ENCODE results near the gene NELFCD.

NELFCD gene

DNA sequence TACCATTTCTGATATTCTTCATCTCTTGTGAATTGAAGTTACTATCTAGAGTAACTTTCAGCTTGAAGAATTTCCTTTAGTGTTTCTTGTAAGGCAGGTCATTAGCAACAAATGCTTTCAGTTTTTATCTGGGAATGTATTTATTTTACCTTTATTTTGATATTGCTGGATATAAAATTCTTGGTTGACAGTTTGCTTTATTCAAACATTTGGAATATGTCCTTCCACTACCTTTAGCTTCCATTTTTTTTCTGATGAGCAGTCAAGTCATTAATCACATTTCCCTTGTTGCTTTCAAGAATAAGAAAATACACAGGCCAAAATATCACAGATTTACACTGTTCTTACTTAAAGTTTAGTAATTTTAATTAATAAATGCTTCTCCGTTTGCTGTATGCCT, 5.7 kb upstream of the NELFCD start:
- no peak for TF ChIP-seq YY1 (IDR thresholded peaks at IDR 0.05; ENCODE audit: low read depth)
- TF ChIP-seq CREB1 (IDR thresholded peaks at IDR 0.05; ENCODE audit: low read depth), result no peak
- no peak for TF ChIP-seq CEBPB (IDR thresholded peaks at IDR 0.05)
- TF ChIP-seq RAD21 (IDR thresholded peaks at IDR 0.05; ENCODE audit: low read depth), result no peak
- no peak for TF ChIP-seq FOXM1 (IDR thresholded peaks at IDR 0.05; ENCODE audit: borderline replicate concordance, low read depth)
- TF ChIP-seq, protein P1, sequence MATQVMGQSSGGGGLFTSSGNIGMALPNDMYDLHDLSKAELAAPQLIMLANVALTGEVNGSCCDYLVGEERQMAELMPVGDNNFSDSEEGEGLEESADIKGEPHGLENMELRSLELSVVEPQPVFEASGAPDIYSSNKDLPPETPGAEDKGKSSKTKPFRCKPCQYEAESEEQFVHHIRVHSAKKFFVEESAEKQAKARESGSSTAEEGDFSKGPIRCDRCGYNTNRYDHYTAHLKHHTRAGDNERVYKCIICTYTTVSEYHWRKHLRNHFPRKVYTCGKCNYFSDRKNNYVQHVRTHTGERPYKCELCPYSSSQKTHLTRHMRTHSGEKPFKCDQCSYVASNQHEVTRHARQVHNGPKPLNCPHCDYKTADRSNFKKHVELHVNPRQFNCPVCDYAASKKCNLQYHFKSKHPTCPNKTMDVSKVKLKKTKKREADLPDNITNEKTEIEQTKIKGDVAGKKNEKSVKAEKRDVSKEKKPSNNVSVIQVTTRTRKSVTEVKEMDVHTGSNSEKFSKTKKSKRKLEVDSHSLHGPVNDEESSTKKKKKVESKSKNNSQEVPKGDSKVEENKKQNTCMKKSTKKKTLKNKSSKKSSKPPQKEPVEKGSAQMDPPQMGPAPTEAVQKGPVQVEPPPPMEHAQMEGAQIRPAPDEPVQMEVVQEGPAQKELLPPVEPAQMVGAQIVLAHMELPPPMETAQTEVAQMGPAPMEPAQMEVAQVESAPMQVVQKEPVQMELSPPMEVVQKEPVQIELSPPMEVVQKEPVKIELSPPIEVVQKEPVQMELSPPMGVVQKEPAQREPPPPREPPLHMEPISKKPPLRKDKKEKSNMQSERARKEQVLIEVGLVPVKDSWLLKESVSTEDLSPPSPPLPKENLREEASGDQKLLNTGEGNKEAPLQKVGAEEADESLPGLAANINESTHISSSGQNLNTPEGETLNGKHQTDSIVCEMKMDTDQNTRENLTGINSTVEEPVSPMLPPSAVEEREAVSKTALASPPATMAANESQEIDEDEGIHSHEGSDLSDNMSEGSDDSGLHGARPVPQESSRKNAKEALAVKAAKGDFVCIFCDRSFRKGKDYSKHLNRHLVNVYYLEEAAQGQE (IDR thresholded peaks at IDR 0.05; ENCODE audit: low read depth), result no peak
- TF ChIP-seq EGR1 (IDR thresholded peaks at IDR 0.05), result no peak
- TF ChIP-seq TEAD4 (IDR thresholded peaks at IDR 0.05), result no peak
- TF ChIP-seq TCF12 (IDR thresholded peaks at IDR 0.05; ENCODE audit: low read depth), result no peak
- no peak for TF ChIP-seq EP300 (IDR thresholded peaks at IDR 0.05; ENCODE audit: borderline replicate concordance)
- TF ChIP-seq, protein P2, sequence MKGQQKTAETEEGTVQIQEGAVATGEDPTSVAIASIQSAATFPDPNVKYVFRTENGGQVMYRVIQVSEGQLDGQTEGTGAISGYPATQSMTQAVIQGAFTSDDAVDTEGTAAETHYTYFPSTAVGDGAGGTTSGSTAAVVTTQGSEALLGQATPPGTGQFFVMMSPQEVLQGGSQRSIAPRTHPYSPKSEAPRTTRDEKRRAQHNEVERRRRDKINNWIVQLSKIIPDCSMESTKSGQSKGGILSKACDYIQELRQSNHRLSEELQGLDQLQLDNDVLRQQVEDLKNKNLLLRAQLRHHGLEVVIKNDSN (IDR thresholded peaks at IDR 0.05), result no peak
- TF ChIP-seq, protein P3, sequence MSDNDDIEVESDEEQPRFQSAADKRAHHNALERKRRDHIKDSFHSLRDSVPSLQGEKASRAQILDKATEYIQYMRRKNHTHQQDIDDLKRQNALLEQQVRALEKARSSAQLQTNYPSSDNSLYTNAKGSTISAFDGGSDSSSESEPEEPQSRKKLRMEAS (IDR thresholded peaks at IDR 0.05), result no peak
- no peak for TF ChIP-seq ZBTB7A (IDR thresholded peaks at IDR 0.05; ENCODE audit: low read depth)
- no peak for TF ChIP-seq NFIC (IDR thresholded peaks at IDR 0.05)
- no peak for TF ChIP-seq TAF1 (IDR thresholded peaks at IDR 0.05; ENCODE audit: low read depth)

DNA sequence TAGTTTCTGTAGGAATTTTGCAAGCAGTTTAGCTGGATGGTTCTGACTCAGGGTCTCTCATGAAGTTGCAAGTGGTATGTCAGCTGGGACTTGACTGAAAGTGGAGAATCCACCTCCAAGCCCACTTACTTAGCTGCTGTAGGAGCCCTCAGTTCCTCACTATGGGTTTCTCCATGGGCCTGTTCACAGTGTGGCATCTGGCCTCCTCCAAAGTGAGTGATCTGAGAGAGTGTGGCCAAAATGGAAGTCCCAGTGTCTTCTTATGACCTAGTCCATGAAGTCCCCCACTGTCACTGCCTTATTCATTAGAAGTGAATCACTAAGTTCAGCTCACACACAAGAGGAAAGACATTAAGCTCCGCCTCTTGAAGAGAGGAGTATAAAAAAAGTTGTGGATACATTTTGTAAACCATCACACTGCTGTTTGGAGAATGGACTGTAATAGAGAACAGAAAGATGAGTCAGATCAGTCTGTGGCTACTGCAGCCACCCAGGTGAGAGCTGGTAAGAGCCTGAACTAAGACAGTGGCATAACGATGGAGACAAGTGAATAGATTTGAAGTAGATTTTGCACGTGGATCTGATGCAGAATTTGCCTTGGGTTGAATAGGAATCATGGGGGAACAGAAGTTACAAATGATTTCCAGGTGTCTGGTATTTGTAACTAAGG, 4.9 kb upstream of the NELFCD start:
- TF ChIP-seq CREB1 (IDR thresholded peaks at IDR 0.05; ENCODE audit: low read depth) (no peak), CEBPB (IDR thresholded peaks at IDR 0.05) (no peak), YY1 (IDR thresholded peaks at IDR 0.05; ENCODE audit: low read depth) (no peak)

DNA sequence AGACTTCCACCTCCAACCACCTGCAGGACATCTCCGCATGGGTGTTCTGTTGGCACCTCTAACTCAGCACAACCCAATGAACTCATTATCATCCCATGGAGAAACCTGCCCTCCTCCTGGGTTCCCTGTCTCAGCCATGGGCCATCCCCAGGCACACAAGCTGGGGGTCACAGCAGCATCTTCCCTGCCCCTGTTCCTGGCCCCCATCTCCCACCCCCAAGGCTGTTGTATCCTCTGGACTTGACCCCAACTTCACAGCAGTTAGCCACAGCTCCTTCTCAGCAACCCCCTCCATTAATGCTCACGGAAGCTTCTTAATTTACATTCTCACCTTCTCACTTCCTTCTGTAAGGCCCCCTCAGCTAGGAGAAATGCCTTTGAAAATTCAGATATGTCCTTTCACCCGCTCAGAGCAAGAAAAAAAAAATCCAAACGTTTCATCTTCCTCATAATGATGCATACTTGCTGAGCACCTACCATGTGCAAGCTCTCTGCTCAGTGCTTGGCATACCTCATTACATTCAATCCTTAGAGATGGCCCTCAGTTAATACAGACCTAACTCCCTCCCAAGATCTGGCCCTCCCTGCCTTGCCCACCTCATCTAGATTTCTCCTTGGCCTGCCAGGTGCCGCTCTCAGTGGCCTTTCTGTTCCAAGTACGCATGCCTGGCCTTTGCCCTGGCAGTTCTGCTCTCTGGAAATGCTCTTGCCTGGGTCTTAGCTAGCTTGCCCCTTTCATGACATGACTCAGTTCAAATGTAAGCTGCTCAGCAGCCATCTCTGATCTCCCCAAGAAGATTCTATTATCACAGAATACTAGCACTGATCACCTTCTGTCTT, 2.5 kb upstream of the NELFCD start:
- TF ChIP-seq YY1 (IDR thresholded peaks at IDR 0.05; ENCODE audit: low read depth), result no peak
- TF ChIP-seq, protein P3 (IDR thresholded peaks at IDR 0.05), result no peak
- TF ChIP-seq NFIC (IDR thresholded peaks at IDR 0.05), result no peak
- TF ChIP-seq CREB1 (IDR thresholded peaks at IDR 0.05; ENCODE audit: low read depth), result no peak
- TF ChIP-seq ZBTB7A (IDR thresholded peaks at IDR 0.05; ENCODE audit: low read depth), result no peak
- TF ChIP-seq, protein P2 (IDR thresholded peaks at IDR 0.05), result no peak
- no peak for TF ChIP-seq EP300 (IDR thresholded peaks at IDR 0.05; ENCODE audit: borderline replicate concordance)
- no peak for TF ChIP-seq RAD21 (IDR thresholded peaks at IDR 0.05; ENCODE audit: low read depth)
- no peak for TF ChIP-seq EGR1 (IDR thresholded peaks at IDR 0.05)

DNA sequence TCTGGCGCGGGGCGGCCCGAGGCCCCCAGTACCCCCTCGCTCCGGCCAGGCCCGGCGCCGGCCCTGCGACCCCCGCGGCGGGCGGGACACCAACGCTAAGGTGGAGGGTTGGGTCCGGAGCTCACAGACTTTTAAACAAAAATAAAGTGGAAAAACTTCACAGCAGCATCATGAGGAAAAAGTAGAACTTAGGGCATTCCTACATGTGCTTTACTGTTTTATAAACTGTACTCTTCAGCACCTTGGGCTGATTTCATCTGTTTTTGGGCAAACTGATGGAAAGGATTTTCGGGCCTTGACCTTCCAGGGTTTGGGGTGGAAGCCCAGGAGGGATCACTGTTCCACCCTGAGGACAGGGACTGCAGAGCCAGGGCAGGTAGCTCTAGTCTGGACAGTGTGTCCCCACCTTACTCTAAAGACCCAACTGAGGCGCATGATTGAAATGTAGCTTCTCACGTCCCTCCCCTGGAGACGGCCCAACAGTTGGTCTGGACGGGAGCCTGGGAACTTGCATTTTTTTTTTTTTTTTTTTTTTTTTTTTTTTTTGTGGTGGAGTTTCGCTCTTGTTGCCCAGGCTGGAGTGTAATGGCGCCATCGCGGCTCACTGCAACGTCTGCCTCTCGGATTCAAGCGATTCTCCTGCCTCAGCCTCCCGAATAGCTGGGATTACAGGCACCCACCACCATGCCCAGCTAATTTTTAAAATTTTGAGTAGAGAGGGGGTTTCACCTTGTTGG, 740 bp downstream of the NELFCD start:
- TF ChIP-seq FOXM1 (IDR thresholded peaks at IDR 0.05; ENCODE audit: borderline replicate concordance, low read depth) (no peak), NFIC (IDR thresholded peaks at IDR 0.05) (no peak), ZBTB7A (IDR thresholded peaks at IDR 0.05; ENCODE audit: low read depth) (no peak)

DNA sequence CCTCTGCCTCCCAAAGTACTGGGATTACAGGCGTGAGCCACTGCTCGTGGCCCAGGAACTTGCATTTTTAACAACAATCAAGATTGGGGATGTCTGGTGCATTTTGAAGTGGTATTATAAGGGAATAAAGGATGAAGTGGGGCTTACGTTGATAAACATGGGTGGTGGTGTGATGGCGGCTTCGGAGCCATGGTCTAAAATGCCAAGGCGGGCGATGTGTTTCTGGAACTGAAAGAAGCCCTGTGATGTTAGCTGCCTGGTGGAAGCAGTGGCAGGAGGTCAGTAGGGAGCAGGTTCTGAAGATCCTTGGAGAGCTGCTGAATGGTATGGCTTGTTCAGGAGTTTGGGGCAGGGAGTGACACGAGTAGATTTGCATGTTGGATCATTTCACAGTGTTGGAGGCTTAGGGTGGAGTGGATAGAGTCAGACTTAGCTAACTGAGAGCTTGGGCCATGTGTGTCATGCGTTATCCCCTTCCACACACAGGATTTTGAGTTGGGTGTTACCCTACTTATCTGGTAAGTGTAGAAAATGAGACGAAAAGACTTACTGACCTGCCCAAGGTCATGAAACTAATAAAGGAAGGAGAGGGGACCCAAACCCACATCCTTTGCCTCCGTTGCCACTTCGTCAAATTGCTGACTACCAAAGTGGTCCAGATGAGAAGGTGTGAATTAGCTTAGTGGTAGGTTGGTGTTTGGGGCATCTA, 1.5 kb downstream of the NELFCD start:
- TF ChIP-seq, protein P3 (IDR thresholded peaks at IDR 0.05), result no peak
- TF ChIP-seq EP300 (IDR thresholded peaks at IDR 0.05; ENCODE audit: borderline replicate concordance), result no peak
- no peak for TF ChIP-seq TEAD4 (IDR thresholded peaks at IDR 0.05)
- no peak for TF ChIP-seq TAF1 (IDR thresholded peaks at IDR 0.05; ENCODE audit: low read depth)
- TF ChIP-seq, protein P1 (IDR thresholded peaks at IDR 0.05; ENCODE audit: low read depth), result no peak
- no peak for TF ChIP-seq YY1 (IDR thresholded peaks at IDR 0.05; ENCODE audit: low read depth)
- no peak for TF ChIP-seq FOXM1 (IDR thresholded peaks at IDR 0.05; ENCODE audit: borderline replicate concordance, low read depth)
